MM.1S (cell line): ENCODE results near the gene SMOC2.

ENCODE experiments used
- DNase-seq: peaks from one replicate; pipeline ENCODE4 v3.0.0-alpha.2; 2015
- H2AFZ ChIP-seq: fragments of 300-600 bp; sonication (generic); 2 replicates; pipeline ENCODE4 v1.6.0; 2016; ENCODE audit warnings: antibody characterized with exemption, low read length
- H3F3A ChIP-seq: fragments of 300-600 bp; sonication (generic); 2 replicates; pipeline ENCODE4 v1.6.1; 2016; ENCODE audit warnings: mild to moderate bottlenecking, antibody characterized with exemption, low read length, moderate library complexity, mixed read lengths; ENCODE audit not compliant: insufficient read depth
- H3K27ac ChIP-seq: fragments of 300-600 bp; sonication (generic); 2 replicates; pipeline ENCODE4 v1.5.1; 2016; ENCODE audit warnings: mild to moderate bottlenecking, low read length
- H3K27me3 ChIP-seq: fragments of 300-600 bp; sonication (generic); replicated peaks from 2 replicates; pipeline ENCODE4 v1.6.0; 2016; ENCODE audit warnings: low read length; ENCODE audit not compliant: insufficient read depth
- H3K36me3 ChIP-seq: fragments of 300-600 bp; sonication (generic); replicated peaks from 2 replicates; pipeline ENCODE4 v1.6.1; 2016; ENCODE audit warnings: mild to moderate bottlenecking, low read length, mixed read lengths; ENCODE audit not compliant: insufficient read depth
- H3K4me1 ChIP-seq: fragments of 300-600 bp; sonication (generic); 2 replicates; pipeline ENCODE4 v1.6.1; 2016; ENCODE audit warnings: low read length, mixed read lengths
- H3K4me2 ChIP-seq: fragments of 300-600 bp; sonication (generic); 2 replicates; pipeline ENCODE4 v1.6.0; 2016; ENCODE audit warnings: low read depth, low read length
- H3K4me3 ChIP-seq: fragments of 300-600 bp; sonication (generic); 2 replicates; pipeline ENCODE4 v1.5.1; 2016; ENCODE audit warnings: low read length, mixed read lengths
- H3K79me2 ChIP-seq: fragments of 300-600 bp; sonication (generic); 2 replicates; pipeline ENCODE4 v1.6.1; 2016; ENCODE audit warnings: mixed run types, low read length, mixed read lengths
- H3K9ac ChIP-seq: fragments of 300-600 bp; sonication (generic); 2 replicates; pipeline ENCODE4 v1.6.1; 2016; ENCODE audit warnings: low read length, mixed read lengths
- H3K9me2 ChIP-seq: fragments of 300-600 bp; sonication (generic); replicated peaks from 2 replicates; pipeline ENCODE4 v1.6.1; 2016; ENCODE audit warnings: mild to moderate bottlenecking, low read length, mixed read lengths; ENCODE audit not compliant: insufficient read depth
- H3K9me3 ChIP-seq: fragments of 300-600 bp; sonication (generic); replicated peaks from 2 replicates; pipeline ENCODE4 v1.6.1; 2016; ENCODE audit warnings: mild to moderate bottlenecking, low read length, mixed read lengths; ENCODE audit not compliant: insufficient read depth
- H4K20me1 ChIP-seq: fragments of 300-600 bp; sonication (generic); 2 replicates; pipeline ENCODE4 v1.6.1; 2016; ENCODE audit warnings: mild to moderate bottlenecking, low read length, moderate library complexity, mixed read lengths; ENCODE audit not compliant: insufficient read depth
- CTCF ChIP-seq: fragments of 300-600 bp; sonication (generic); IDR thresholded peaks from 2 replicates; pipeline ENCODE4 v1.5.1; 2016; ENCODE audit warnings: antibody characterized with exemption, low read length, mixed read lengths
- EZH2 ChIP-seq: fragments of 300-600 bp; sonication (generic); optimal IDR thresholded peaks from 2 replicates; pipeline ENCODE3; 2017; ENCODE audit warnings: low read depth, mild to moderate bottlenecking, antibody characterized with exemption, low read length, mixed read lengths
- EZH2phosphoT487 ChIP-seq: fragments of 300-600 bp; sonication (generic); IDR thresholded peaks from 2 replicates; pipeline ENCODE4 v1.6.1; 2018; ENCODE audit warnings: antibody characterized with exemption, low read length

SMOC2 gene

GRCh38 chr6:168440520-168441433, at the start of gene SMOC2:
Gene SMOC2 (plus strand): TSS chr6:168441184. CDS start chr6:168441371, 187 bp downstream.
- Histone ChIP-seq H3K4me3 (no peak within 1 kb of the TSS), H3K9me3 (no peaks in the 10 kb centered on the region), H3K27me3 (no peaks in the 10 kb centered on the region), H3F3A (no peaks in the 10 kb centered on the region), H3K36me3 (no peaks in the 10 kb centered on the region), H3K4me1 (no peaks in the 10 kb centered on the region), H2AFZ (no peak within 1 kb of the TSS), H3K4me2 (no peak within 1 kb of the TSS), H3K9me2 (no peaks in the 10 kb centered on the region), H3K27ac (no peak within 1 kb of the TSS), H3K79me2 (no peaks in the 10 kb centered on the region), H3K9ac (no peak within 1 kb of the TSS), H4K20me1 (no peaks in the 10 kb centered on the region)
- no peak for DNase-seq
- TF ChIP-seq CTCF (no peak), EZH2 (no peak), EZH2phosphoT487 (no peak)

- H3K4me3 ChIP-seq = no peak overlapping the region
- H3K27me3 ChIP-seq = no peaks in the 10 kb centered on the region
- H3K4me1 ChIP-seq = no peaks in the 10 kb centered on the region
These were observed 47.7 kb upstream of the SMOC2 start for GRCh38 chr6:168393126-168393870.

GRCh38 chr6:168394606-168395005, 46.4 kb upstream of the SMOC2 start:
- Histone ChIP-seq H3K36me3 (no peaks in the 10 kb centered on the region), H3K27me3 (no peaks in the 10 kb centered on the region), H3K9me3 (no peaks in the 10 kb centered on the region), H3F3A (no peaks in the 10 kb centered on the region), H3K9me2 (no peaks in the 10 kb centered on the region), H3K4me2 (no peak overlapping the region), H3K4me3 (no peak overlapping the region), H4K20me1 (no peaks in the 10 kb centered on the region), H2AFZ (no peak overlapping the region), H3K4me1 (no peaks in the 10 kb centered on the region), H3K27ac (no peak overlapping the region), H3K79me2 (no peaks in the 10 kb centered on the region), H3K9ac (no peak overlapping the region)
- DNase-seq = no peak
- TF ChIP-seq CTCF (no peak), EZH2 (no peak), EZH2phosphoT487 (no peak)

More at GRCh38 chr6:168393126-168393870, 47.7 kb upstream of the SMOC2 start:
- no peaks in the 10 kb centered on the region for H3K9me3 ChIP-seq
- no peak overlapping the region for H3K9ac ChIP-seq
- no peaks in the 10 kb centered on the region for H3K79me2 ChIP-seq
- H2AFZ ChIP-seq = no peak overlapping the region
- no peaks in the 10 kb centered on the region for H3K9me2 ChIP-seq
- H3K4me2 ChIP-seq = no peak overlapping the region
- no peak for DNase-seq
- H4K20me1 ChIP-seq = no peaks in the 10 kb centered on the region
- no peak overlapping the region for H3K27ac ChIP-seq
- no peak for TF ChIP-seq EZH2phosphoT487
- no peak for TF ChIP-seq CTCF
- no peak for TF ChIP-seq EZH2
- no peaks in the 10 kb centered on the region for H3K36me3 ChIP-seq
- no peaks in the 10 kb centered on the region for H3F3A ChIP-seq
